Colonic mucosa (tissue), 4 donors: ENCODE results near the gene NBAS. TPM values are rescaled to one million over a fixed set of nuclear protein-coding genes. Genes with fewer than 3 reads are reported as not detected.

Experiments
- DNase-seq: peaks from one replicate; pipeline ENCODE4 v3.0.0-alpha.2; 2020
- H3K27ac ChIP-seq: fragments of 200-600 bp; one replicate; pipeline ENCODE4 v1.8.0; 2021
- H3K27me3 ChIP-seq: fragments of 200-600 bp; one replicate; pipeline ENCODE4 v1.8.0; 2021
- H3K36me3 ChIP-seq: fragments of 200-600 bp; one replicate; pipeline ENCODE4 v1.8.0; 2021
- H3K4me1 ChIP-seq: fragments of 200-600 bp; one replicate; pipeline ENCODE4 v1.8.0; 2021; ENCODE audit warnings: mild to moderate bottlenecking
- H3K4me3 ChIP-seq: fragments of 200-600 bp; one replicate; pipeline ENCODE4 v1.8.0; 2021
- H3K9ac ChIP-seq, 2 donors: one replicate each; pipeline ENCODE4 v1.7.0; 2013; ENCODE audit warnings: control low read depth in 2 of 2, low read depth in 2 of 2, low read length in 2 of 2
- H3K9me3 ChIP-seq: fragments of 200-600 bp; one replicate; pipeline ENCODE4 v1.8.0; 2021
- CTCF ChIP-seq: fragments of 200-600 bp; IDR thresholded peaks from one replicate; pipeline ENCODE4 v1.8.0; 2022; ENCODE audit warnings: antibody characterized with exemption, mild to moderate bottlenecking
- intact Hi-C: fragments of 100-400 bp; cut with DNase I; formaldehyde crosslinking; loops from one replicate; pipeline ENCODE4 v1.14.1; 2022
- total RNA-seq, 2 donors: library from RNA; stranded (reverse); fragmentation: NEBNext Ultra II Directional in 1 of 2; extraction: Animal tissue kit (Norgen Biotek cat#: 25700) in 1 of 2; gene quantifications; one replicate each; pipeline ENCODE4 v1.2.1, GENCODE V29; 2021
- donor health status: healthy.
- donor health status: DM: no; HTN: no; CAD: no.
- donor health status: DM: no; HTN: no; CAD: no.

The NBAS gene
- total RNA-seq, 2 donors from 2014 or later, result 34.4 to 38.9 TPM

DNA sequence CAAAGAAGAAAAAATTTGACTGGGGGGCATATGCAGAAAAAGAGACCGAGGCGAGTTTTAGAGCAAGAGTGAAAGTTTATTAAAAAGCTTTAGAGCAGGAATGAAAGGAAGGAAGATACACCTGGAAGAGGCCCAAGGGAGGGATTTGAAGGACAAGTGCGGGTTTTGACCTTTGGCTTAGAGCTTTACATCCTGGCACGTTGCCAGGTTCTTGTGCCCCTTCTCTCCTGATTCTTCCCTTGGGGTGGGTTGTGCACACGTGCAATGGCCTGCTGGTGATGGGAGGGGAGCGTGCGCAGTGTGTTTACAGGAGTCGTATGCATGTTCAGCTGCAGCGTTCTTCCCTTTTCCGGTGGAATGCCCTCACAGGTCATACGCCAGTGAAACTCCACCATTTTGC, 208.8 kb downstream of the NBAS start:
- Histone ChIP-seq H3K36me3 (no peaks in the 10 kb centered on the region), H3K9me3 (no peaks in the 10 kb centered on the region), H3K9ac (no peak overlapping the region), H3K4me3 (no peak overlapping the region), H3K27me3 (no peaks in the 10 kb centered on the region), H3K4me1 (no peaks in the 10 kb centered on the region), H3K27ac (no peak overlapping the region)
- no peak for TF ChIP-seq CTCF
- intact Hi-C loops, result no loop called here
- DNase-seq, result no peak

DNA sequence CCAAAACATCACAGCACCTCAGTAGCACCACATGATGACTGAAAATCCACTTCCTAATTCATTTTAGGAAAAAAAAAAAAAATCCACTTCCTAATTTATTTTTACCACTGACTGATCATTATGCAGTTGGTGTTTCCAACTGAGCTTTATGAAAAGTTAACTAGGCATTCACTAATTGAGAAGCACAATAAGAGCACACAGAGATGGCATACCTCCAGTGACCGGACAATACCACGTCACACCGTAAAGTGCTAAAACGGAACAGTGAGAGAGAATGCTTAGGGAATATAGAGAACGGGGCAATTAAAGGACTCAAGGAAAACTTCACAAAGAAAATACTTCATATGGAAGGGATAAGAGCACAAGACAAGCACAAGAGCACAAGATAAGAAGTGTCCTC, 212.5 kb downstream of the NBAS start:
- no peak overlapping the region for H3K9ac ChIP-seq
- TF ChIP-seq CTCF, result no peak
- no peaks in the 10 kb centered on the region for H3K4me1 ChIP-seq
- no peaks in the 10 kb centered on the region for H3K27me3 ChIP-seq
- H3K27ac ChIP-seq, result no peak overlapping the region
- H3K9me3 ChIP-seq, result no peaks in the 10 kb centered on the region
- H3K4me3 ChIP-seq, result no peak overlapping the region
- DNase-seq, result no peak
- intact Hi-C loops, result no loop called here
- no peaks in the 10 kb centered on the region for H3K36me3 ChIP-seq

DNA sequence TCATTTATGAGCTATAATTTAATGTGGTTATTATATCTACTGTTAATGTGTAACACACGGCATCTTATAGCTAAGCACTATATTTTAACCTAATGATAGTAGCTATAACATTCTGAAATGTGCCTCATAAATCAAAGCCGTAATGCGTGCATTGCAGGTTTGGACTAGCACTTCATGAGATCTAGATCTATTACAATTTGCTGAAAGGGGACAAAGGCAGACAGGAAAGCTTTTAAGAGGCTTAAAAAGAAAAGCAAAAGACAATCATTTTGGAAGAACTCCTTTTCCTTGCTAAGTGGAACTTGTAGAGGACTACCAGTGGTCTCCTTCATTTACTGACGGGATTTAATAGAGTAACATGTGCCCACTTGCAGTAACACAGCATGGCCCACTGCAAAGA, 213.1 kb downstream of the NBAS start:
- Histone ChIP-seq H3K9me3 (no peaks in the 10 kb centered on the region), H3K27me3 (no peaks in the 10 kb centered on the region), H3K27ac (no peak overlapping the region), H3K4me3 (no peak overlapping the region), H3K36me3 (no peaks in the 10 kb centered on the region), H3K4me1 (no peaks in the 10 kb centered on the region), H3K9ac (no peak overlapping the region)
- no peak for DNase-seq
- intact Hi-C loops, result no loop called here
- TF ChIP-seq CTCF, result no peak

GRCh38 chr2:15346624-15347023, 214.5 kb downstream of the NBAS start:
- Histone ChIP-seq H3K9me3 (no peaks in the 10 kb centered on the region), H3K27me3 (no peaks in the 10 kb centered on the region), H3K27ac (no peak overlapping the region), H3K9ac (no peak overlapping the region), H3K36me3 (no peaks in the 10 kb centered on the region), H3K4me3 (no peak overlapping the region), H3K4me1 (no peaks in the 10 kb centered on the region)
- no peak for TF ChIP-seq CTCF
- no peak for DNase-seq
- intact Hi-C loops, result no loop called here

DNA sequence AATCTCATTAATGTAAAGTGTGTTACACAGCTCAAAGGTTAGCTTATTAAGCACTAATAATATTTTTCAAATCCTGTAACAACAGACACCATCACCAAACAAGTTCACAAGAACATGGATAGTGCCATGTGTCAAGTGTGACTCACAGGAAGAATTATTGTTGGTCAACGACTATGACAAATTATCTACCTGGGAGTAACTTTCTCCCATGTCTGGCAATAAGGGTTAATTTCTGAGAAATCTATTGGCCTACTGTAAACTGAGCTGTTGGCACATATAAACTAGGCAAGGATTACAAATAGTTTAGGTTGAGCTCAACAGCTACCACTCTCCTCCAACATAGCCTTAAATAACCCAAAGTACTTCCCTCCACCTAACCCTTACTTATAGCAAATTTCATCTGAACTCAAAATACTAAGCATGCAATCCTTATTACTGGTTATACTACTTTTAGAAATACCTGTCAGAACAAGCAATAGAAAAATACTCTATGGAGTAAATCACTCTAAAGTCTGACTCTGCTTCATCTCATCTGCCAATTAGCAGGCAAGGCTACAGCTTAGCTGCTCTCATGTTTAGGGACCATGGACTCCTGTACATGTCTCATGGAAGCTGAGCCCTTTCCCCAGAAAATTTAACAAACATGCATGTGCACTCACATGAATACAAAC, 223.0 kb downstream of the NBAS start:
- H3K9ac ChIP-seq, result no peak overlapping the region
- no peak for TF ChIP-seq CTCF
- intact Hi-C loops, result no loop called here

More for the DNA sequence above, 223.0 kb downstream of the NBAS start:
- Histone ChIP-seq H3K9me3 (no peaks in the 10 kb centered on the region), H3K4me3 (no peak overlapping the region), H3K4me1 (no peaks in the 10 kb centered on the region), H3K36me3 (no peaks in the 10 kb centered on the region), H3K27me3 (no peaks in the 10 kb centered on the region), H3K27ac (no peak overlapping the region)
- DNase-seq, result no peak
